Activated naive CD4-positive, alpha-beta T cell (primary cell): ENCODE results near the gene IRAK2.
"Not testable (repeated sequence)": the region's sequence is repeated elsewhere in the genome, so short reads cannot be mapped to it uniquely, and the experiment has no call there.

ENCODE experiments used
- DNase-seq, 4 experiments: peaks; one replicate each; lab custom pipeline; 2025; lab: John Stamatoyannopoulos, UW

IRAK2 gene

DNA sequence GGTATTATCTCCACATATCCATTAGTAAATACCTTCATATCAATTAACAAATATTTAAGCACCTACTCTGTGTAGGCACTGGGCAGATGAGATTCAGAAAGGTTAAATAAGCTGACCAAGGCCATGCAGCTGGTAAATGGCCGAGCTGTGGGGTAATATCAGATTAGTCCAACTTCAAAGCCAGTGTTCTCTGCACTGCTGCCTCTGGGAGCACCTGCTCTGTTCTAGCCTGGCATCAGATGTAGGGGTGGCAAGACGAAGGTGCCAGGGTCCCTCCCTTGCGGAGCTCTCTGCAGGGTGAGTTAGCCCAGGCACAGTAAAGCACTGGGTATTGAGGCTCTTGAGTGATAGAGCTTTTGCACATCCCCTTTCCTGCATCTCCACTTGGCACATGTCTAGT, 89.0 kb downstream of the IRAK2 start:
- no peak for DNase-seq

DNA sequence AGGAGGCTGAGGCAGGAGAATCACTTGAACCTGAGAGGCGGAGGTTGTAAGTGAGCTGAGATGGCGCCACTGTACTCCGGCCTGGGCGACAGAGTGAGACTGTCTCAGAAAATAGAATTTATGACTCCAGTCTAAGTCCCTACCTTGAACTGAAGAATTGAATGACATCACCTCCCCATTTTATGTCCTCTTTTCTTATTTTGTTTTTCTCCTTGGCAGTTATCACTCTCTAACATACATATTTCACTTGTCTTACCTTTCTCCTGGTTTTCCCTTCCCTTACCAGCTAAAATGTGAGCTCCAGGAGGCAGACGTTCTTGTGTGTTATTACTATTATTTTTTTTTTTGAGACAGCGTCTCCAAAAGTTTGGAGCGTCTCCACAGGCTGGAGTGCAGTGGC, 91.1 kb downstream of the IRAK2 start:
- DNase-seq: no peak

- DNase-seq: no peak
Measured at GRCh38 chr3:10259036-10259435, 94.3 kb downstream of the IRAK2 start.

- no peak for DNase-seq
Measured at GRCh38 chr3:10259798-10260197, 95.1 kb downstream of the IRAK2 start.

GRCh38 chr3:10260211-10260701, 95.5 kb downstream of the IRAK2 start:
- no peak for DNase-seq

DNA sequence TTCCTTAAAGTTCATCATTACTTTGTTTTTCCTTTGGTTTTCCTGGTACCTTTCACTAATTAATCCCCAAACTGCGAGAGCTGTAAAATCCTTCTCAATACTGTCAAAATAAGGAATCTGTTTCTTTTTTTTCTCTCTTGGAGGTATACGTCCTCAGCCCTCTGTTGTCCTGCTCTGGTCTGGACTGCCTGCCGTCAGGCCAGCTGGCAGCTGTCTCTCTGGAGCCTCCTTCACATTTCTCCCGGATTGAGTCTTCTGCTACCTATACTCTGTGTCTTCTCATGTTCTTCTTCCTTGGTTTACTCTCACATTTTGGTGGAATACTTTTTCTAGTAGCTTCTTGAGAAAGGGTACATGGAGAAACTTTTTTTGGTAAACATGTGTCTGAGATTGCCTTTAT, 97.3 kb downstream of the IRAK2 start:
- no peak for DNase-seq

DNA sequence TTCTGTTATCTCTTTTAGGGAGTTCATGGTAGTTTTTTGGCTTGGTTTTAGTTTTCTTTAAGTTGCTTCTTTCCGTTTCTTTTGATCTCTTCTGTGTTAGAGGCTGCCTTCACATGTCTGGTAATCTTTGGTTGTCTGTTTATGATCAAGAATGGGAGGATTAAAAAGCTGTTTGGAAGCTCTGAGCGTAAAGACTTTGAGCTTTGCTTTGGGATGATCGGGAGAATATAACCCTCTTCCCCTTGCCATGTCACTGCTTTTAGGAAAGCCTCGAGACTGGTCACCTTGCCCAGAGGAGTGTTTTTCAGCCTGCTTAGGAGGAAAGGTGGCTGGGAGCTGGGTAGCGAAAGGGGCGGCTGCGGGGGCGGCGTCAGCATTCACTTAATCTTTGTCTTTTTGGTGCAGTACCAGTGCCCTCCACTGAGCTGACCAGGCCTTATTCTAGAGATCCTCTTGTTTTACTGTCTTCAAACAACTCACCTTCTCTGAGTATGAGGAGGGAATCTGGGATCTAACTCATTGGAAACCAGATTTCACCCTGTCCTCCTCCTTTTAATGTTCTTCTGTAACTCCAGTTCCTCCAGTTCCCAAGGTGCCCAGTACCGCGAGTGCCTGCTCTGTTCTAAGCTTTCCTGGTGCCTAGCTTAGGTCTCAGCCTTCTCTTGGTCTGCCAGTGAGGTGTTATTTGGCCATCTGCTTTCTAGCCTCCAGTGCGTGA, 99.1 kb downstream of the IRAK2 start:
- peak in 3 of 4 experiments; percentile 7 to 54 (median 35) for DNase-seq

- DNase-seq: no peak
Measured at GRCh38 chr3:10265833-10266232, 101.1 kb downstream of the IRAK2 start.

GRCh38 chr3:10266936-10267335, 102.2 kb downstream of the IRAK2 start:
- DNase-seq: not testable (repeated sequence)

GRCh38 chr3:10268116-10268515, 103.4 kb downstream of the IRAK2 start:
- DNase-seq: no peak

- DNase-seq: no peak
Measured at GRCh38 chr3:10268930-10269329, 104.2 kb downstream of the IRAK2 start.

- no peak for DNase-seq
Measured at GRCh38 chr3:10269443-10269842, 104.7 kb downstream of the IRAK2 start.

- DNase-seq: not testable (repeated sequence)
Measured at GRCh38 chr3:10272476-10272875, 107.8 kb downstream of the IRAK2 start.

DNA sequence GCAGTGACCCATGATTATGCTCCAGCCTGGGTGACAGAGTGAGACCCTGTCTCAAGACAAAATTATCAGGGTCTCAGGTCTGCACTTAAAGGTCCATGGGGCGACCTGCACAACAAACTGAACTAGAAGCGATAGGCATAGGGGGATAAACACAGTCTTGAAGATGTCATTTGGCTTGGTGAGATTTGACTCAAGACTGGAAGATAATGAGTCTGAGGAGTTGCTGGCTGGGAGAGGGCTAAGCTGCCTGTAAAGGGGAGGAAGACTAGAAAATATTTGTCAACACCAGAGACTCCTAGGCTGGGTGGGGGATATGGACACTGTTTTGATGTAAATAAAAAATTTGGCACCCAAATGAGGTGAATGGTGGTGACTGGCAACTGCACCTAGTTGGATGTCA, 108.3 kb downstream of the IRAK2 start:
- DNase-seq: no peak

GRCh38 chr3:10273702-10274305, 109.1 kb downstream of the IRAK2 start:
- no peak for DNase-seq

DNA sequence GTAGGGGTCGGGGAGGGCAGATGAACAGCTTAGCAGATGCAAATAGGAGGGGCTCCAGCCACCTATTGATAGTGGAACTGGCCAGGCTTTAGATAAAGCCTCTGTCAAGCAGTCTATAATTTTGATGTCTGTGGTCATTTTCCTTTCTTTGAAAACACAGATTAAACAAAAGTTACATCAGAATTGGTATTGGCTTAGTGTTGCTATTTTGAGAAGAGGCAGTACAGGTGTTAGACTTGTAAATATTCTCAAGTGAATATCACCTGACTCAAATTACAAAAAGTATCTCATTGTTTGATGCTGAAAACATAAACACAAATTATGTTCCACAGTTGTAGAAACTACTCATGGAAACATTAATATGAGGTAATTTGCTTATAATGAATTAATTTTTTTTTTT, 109.9 kb downstream of the IRAK2 start:
- DNase-seq: no peak

DNA sequence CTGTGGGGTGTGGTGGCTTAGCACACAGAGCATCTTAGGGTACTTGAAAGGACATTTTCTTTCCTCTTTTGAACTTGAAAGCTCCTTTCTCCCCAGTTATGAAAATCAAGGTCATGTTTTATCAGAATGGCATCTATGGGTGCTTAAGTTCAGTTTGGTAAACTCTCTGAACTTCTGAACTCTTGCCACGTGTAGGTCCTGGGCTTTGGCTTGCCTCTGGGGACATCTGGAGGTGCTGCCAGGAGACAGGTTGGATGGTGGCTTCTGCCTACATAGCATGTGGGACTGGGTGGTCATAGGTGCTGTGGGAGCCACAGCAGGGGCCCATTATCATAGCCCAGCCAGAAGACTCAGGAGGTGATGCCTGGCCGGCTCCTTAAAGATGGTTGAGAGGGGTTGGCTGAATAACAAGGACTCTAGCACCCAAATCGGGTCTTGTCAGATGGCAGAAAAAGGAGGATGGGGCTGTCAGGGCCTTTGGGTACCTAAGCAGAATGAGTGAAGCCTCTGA, 112.5 kb downstream of the IRAK2 start:
- DNase-seq: no peak

DNA sequence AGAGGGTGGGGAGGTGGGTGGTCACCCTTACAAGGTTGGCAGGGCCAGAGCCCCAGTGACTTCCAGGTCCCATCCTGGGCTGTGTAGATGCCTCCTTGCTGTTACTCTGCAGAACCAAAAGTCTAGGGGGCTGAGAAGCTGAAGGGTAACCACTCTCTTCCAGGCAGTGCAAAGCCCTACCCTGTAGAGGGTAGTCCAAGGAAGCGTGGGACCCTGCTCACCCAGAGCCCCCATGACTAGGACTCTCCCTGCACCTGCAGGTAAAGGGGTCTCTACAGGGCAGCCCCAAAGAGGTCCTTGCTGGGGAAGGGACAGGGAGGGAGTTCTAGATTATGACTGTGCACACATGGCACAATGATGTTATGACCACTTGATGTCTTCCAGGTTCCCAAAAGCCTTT, 113.8 kb downstream of the IRAK2 start:
- DNase-seq: no peak

- DNase-seq: no peak
Measured at GRCh38 chr3:10279384-10280176, 114.9 kb downstream of the IRAK2 start.

- no peak for DNase-seq
Measured at GRCh38 chr3:10280177-10280529, 115.4 kb downstream of the IRAK2 start.

- no peak for DNase-seq
Measured at GRCh38 chr3:10280571-10280970, 115.9 kb downstream of the IRAK2 start.

GRCh38 chr3:10281951-10282350, 117.2 kb downstream of the IRAK2 start:
- no peak for DNase-seq

DNA sequence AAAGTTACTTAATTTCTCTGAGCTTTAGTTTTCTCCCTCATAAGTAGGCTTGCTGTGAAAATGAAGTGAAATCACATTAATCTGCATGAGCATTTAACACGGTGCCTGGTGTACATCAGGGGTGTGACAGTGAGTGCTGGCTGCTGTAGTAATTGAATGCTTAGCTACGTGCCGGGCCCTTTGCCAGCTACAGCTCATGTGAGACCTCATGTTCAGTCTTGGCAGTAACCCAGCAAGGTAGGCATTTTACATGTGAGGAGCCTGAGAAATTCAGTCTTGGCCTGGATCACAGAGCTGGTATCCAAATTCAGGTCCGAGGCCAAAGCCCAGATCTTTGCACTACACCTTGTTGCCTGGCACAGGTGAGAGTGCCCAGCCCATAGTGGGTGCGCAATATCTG, 118.9 kb downstream of the IRAK2 start:
- DNase-seq: no peak
